Mucosa of gallbladder (tissue), 1 donor: ENCODE results near the gene LRFN3. TPM values are rescaled to one million over a fixed set of nuclear protein-coding genes. Genes with fewer than 3 reads are reported as not detected.
"Not testable (repeated sequence)": the region's sequence is repeated elsewhere in the genome, so short reads cannot be mapped to it uniquely, and the experiment has no call there.

ENCODE experiments used
- DNase-seq: peaks from one replicate; pipeline ENCODE4 v3.0.0-alpha.2; 2020; ENCODE audit warnings: low spot score
- total RNA-seq: library from RNA; stranded (reverse); gene quantifications from one replicate; pipeline ENCODE4 v1.2.1, GENCODE V29; 2021
- donor health status: DM: no; HTN: no; CAD: no.

The LRFN3 gene
- total RNA-seq, 1 donor from 2014 or later: 23.7 TPM

GRCh38 chr19:35938282-35939224, 2.4 kb downstream of the LRFN3 start:
- no peak for DNase-seq

DNA sequence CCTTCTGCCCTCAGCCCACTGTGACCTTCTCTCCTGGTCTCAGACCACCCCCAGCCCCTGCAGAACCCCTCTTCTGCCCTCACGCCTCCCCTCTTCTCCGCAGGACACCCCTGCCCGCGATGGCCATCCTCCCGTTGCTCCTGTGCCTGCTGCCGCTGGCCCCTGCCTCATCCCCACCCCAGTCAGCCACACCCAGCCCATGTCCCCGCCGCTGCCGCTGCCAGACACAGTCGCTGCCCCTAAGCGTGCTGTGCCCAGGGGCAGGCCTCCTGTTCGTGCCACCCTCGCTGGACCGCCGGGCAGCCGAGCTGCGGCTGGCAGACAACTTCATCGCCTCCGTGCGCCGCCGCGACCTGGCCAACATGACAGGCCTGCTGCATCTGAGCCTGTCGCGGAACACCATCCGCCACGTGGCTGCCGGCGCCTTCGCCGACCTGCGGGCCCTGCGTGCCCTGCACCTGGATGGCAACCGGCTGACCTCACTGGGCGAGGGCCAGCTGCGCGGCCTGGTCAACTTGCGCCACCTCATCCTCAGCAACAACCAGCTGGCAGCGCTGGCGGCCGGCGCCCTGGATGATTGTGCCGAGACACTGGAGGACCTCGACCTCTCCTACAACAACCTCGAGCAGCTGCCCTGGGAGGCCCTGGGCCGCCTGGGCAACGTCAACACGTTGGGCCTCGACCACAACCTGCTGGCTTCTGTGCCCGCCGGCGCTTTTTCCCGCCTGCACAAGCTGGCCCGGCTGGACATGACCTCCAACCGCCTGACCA, 3.3 kb downstream of the LRFN3 start:
- no peak for DNase-seq

GRCh38 chr19:35940078-35940775, 4.1 kb downstream of the LRFN3 start:
- no peak for DNase-seq

DNA sequence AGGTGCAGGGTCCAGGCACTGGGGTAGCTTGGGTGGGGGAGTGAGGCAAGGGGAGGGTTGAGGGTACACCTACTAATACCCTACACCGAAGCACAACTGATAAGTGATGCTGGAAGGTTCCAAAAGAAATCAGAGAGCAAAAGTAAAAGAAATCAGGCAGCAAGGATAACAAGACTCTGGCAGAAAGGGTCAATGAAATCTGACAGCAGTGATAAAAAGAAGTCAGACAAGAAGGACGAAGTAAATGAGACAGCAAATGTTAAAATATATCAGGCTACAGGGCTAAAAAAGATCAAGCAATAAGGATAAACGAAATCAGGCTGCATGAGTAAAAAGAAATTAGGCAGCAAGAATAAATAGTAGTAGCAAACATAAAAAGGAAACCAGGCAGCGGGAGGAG, 4.7 kb downstream of the LRFN3 start:
- no peak for DNase-seq

DNA sequence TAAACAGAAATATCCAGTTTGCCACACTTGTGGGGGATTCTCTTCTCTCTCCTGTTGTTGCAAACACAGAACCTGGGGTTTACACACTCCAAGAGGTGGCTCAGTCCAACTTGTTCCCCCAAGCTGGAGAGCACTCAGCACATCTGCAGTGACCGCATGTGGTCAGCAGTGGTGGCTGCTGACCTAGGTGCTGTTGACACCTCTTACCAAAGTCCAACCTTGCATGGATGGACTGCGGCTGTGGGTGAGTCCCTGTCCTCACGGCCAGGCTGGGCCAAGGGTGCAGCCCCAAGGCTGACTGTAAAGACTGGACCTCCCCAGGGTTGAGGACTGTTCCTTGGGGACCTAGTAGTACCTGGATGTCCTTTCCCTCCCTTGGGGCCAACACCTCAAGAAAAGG, 6.1 kb downstream of the LRFN3 start:
- no peak for DNase-seq

DNA sequence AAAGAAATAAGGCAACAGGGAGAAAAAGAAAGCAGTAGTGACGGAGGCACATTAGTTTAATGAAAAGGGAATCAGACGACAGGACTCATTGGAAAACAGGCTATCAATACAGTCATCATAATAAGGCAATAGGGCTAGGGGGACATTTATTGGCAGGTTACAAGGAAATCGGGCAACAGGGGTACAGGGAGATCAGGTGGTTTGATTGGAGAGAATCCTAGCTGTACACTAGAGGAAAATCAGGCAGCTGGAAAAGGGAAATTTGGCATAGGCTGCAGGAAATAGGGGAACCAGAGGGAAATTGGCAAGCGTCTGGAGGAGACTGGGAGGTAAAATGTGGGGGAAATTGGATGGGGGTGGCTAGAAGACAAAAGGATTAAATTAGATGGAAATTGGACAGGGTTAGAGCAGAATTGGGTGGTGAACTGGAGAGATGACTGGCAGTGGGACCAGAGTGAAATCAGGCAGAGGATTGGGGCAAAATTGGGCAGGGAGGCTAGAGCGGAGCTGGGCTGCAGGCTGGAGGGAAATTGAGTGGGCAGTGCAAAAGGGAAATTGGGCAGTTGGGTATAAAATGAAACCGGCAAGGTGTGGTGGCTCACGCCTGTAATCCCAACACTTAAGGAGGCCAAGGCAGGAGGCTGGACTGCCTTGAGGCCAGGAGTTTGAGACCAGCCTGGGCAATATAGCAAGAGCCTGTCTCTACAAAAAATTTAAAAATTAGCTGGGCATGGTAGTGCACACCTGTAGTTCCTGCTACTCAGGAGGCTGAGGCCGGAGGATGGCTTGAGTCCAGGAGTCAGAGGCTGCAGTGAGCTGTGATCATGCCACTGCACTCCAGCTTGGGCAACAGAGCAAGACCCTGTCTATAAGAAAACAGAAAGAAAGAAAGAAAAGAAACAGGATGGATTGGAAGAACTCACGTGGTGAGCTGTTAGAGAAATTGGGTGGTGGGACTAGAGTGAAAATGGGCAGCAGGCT, 7.4 kb downstream of the LRFN3 start:
- DNase-seq: no peak

- DNase-seq: no peak
Observed at GRCh38 chr19:35944556-35944955, 8.4 kb downstream of the LRFN3 start.

DNA sequence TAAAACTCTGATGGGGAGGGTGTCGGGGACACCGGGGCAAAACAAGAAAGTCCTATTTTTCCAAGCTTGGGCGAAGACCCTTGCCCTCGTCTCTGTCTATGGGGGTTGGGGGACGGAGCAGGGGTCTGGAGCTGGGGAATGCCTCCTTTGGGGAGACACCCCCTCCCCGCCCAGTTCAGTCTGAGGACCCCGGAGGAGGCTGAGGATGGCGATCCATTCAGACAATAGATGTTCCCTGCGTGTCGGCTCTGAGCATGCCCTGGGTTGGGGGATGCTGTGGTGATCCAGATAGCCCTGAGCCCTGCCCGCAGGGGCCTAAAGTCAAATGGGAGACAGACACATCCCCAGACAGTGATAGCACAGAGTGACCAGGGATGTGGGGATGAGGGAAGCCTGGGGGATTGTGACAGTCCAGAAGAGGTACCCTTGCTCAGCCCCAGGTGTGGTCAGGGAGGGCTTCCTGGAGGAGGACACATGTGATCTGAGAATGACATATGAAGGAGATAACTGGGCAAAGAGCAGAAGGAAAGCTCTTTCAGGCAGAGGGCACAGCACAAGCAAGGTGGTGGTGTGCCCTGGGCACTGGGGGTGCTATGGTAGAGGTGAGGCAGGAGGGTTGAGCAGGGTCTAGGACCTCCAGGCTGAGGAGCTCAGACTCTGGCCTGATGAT, 9.1 kb downstream of the LRFN3 start:
- DNase-seq: no peak

- DNase-seq: no peak
Observed at GRCh38 chr19:35946203-35946602, 10.0 kb downstream of the LRFN3 start.

- no peak for DNase-seq
Observed at GRCh38 chr19:35949131-35949530, 13.0 kb downstream of the LRFN3 start.

DNA sequence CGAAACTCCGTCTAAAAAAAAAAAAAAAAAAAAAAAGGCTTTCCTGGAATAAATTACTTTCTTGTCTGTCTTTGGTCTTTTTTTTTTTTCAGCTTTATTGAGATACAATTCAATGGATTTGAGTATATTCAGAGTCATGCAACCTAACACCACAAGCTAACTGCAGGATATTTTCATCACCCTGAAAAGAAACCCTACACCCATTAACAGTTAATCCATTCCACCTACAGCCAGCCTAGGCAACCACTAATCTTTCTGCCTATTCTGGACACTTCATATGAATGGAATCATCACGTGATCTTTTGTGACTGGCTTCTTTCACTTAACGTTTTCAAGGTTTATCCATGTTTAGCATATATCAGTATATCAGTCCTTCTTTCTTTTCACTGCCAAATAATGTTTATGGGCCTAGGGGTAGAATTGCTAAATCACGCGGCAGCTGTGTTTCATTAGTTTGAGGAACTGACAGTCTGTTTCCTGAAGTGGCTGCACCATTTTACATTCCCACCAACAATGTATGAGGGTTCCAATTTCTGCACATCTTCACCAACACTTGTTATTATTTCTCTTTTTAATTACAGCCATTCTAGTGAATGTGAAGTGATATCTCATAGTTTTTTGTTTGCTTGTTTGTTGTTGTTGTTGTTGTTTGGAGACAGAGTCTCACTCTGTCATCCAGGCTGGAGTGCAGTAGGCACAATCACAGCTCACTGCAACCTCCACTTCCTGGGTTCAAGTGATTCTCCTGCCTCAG, 19.9 kb downstream of the LRFN3 start:
- no peak for DNase-seq

GRCh38 chr19:35957411-35957810, 21.2 kb downstream of the LRFN3 start:
- not testable (repeated sequence) for DNase-seq

DNA sequence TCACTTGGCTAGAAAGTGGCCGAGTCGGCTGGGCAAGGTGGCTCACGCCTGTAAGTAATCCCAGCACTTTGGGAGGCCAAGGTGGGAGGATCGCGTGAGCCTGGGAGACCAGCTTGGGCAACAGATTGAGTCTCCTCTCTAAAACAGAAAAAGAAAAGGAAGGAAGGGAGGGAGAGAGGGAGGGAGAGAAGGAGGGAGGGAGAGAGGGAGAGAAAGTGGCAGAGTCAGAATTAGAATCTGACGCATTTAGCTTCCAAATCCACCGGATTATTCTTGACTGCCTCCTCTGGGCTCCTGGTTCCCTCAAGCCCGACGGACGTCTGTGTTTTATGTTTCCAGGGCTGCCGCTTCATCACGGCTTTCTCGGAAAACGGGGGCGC, 22.5 kb downstream of the LRFN3 start:
- no peak for DNase-seq

DNA sequence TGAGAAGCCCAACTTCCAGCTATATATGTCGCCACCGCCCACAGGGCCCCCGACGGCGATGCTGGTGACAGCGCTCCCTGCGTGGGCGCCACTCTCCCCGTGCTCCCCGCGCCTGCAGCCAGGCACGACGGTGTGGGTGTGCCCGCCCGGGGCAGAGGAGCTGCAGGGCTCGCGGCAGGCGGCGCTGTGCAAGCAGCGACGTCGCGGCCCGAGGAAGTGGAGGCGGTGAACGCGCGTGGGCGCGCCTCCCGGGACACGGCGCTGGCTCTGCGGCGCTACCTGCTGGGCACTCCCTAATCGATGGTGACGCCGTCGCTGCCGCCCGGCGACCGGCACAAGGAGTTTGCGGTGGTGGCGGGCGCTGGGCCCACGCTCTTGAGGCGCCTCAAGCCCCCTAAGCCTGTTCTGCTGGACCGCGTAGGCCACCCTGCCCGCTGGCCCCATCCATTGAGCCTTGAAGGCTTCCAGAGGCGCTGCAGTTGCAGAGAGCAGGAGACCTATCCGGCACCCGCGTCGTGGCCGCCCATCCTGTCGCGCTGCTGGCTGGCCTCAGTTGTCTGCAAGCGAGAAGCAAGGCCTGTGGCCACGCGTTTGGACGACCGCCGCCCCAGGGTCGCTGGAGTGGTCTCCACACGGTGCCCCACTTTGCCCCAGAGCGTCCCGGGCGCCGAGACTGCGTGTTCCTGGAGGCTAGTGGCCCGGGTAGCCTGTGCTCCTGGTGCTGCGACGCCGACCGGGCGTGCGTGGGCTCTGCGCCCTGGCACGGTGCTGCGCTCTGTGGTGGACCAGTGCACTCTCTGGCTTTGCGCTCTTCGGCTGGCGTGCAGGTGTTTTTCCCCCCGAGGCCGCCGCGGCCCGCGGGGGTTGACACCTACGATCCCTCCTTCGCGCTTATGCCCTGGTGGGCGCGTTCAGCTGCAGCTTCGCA, 23.1 kb downstream of the LRFN3 start:
- peak; percentile 45 for DNase-seq

DNA sequence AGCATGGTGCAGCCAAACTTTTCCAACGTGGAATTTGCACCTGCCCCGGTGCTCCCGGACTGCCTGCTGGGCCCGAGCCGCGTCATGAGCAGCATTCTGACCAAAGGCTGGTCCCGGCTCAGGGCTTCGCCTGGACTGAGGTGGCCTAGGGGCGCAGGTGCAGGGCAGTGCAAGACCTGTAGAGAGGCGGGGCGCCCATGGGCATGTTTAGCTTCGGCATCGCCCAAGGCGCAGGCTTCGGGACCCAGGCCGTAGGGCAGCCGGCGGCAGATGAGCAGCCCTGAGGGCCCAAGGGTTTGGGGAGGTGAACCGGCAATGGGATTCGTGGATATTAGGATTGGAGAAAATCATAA, 23.8 kb downstream of the LRFN3 start:
- DNase-seq: no peak

GRCh38 chr19:35960432-35960972, 24.3 kb downstream of the LRFN3 start:
- no peak for DNase-seq

DNA sequence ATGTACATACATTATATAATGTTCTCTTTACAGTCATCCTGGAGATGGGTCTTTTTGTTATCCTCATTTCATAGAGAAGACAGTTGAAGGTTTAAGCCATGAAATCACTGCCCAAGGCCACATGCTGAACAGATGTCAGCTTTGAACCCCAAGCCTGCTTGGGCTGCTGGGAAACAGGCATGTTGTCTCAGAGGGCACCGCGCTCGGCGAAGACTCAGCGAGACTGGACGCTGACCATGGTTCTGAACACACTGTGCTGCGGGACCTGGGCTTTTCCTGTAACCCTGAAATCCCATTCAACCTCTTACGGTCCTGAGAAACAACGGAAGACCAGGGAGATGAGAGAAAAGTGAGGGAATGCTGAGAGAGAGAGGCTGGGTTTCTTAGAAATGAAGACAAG, 27.3 kb downstream of the LRFN3 start:
- DNase-seq: peak; percentile 63

- no peak for DNase-seq
Observed at GRCh38 chr19:35966771-35967170, 30.6 kb downstream of the LRFN3 start.
